Measurements from ENCODE around the gene HDAC1. TPM values are rescaled to one million over a fixed set of nuclear protein-coding genes. Genes with fewer than 3 reads are reported as not detected.
"Not testable (repeated sequence)": the region's sequence is repeated elsewhere in the genome, so short reads cannot be mapped to it uniquely, and the experiment has no call there.

Gene HDAC1
- total RNA-seq, 1 experiment from 2014 or later: 107 TPM

- DNase-seq (ENCODE audit: low read depth): no peak
- in situ Hi-C loops (cut with HindIII; ENCODE audit: low pct_unique_long_range_greater_than_20kb, low sequenced_read_pairs): no loop called here
Observed at GRCh38 chr1:32337855-32338636, 46.2 kb downstream of the HDAC1 start.

GRCh38 chr1:32338637-32339145 lies 46.8 kb downstream of the HDAC1 start:
- in situ Hi-C loops (cut with HindIII; ENCODE audit: low pct_unique_long_range_greater_than_20kb, low sequenced_read_pairs): no loop called here
- no peak for DNase-seq (ENCODE audit: low read depth)

GRCh38 chr1:32339363-32339978 lies 47.6 kb downstream of the HDAC1 start:
- no peak for DNase-seq (ENCODE audit: low read depth)

GRCh38 chr1:32341186-32341757 lies 49.4 kb downstream of the HDAC1 start:
- in situ Hi-C loops (cut with HindIII; ENCODE audit: low pct_unique_long_range_greater_than_20kb, low sequenced_read_pairs): no loop called here
- no peak for DNase-seq (ENCODE audit: low read depth)

More at GRCh38 chr1:32339363-32339978, 47.6 kb downstream of the HDAC1 start:
- in situ Hi-C loops (cut with HindIII; ENCODE audit: low pct_unique_long_range_greater_than_20kb, low sequenced_read_pairs): no loop called here

- in situ Hi-C loops (cut with HindIII; ENCODE audit: low pct_unique_long_range_greater_than_20kb, low sequenced_read_pairs): no loop called here
- DNase-seq (ENCODE audit: low read depth): no peak
Observed at GRCh38 chr1:32341971-32342370, 50.1 kb downstream of the HDAC1 start.

GRCh38 chr1:32342704-32343103 lies 50.8 kb downstream of the HDAC1 start:
- in situ Hi-C loops (cut with HindIII; ENCODE audit: low pct_unique_long_range_greater_than_20kb, low sequenced_read_pairs): no loop called here
- DNase-seq (ENCODE audit: low read depth): no peak

GRCh38 chr1:32345289-32345827 lies 53.5 kb downstream of the HDAC1 start:
- in situ Hi-C loops (cut with HindIII; ENCODE audit: low pct_unique_long_range_greater_than_20kb, low sequenced_read_pairs): no loop called here
- no peak for DNase-seq (ENCODE audit: low read depth)

- in situ Hi-C loops (cut with HindIII; ENCODE audit: low pct_unique_long_range_greater_than_20kb, low sequenced_read_pairs): no loop called here
- no peak for DNase-seq (ENCODE audit: low read depth)
Observed at GRCh38 chr1:32346532-32347157, 54.8 kb downstream of the HDAC1 start.

- in situ Hi-C loops (cut with HindIII; ENCODE audit: low pct_unique_long_range_greater_than_20kb, low sequenced_read_pairs): no loop called here
- DNase-seq (ENCODE audit: low read depth): no peak
Observed at GRCh38 chr1:32349211-32349708, 57.4 kb downstream of the HDAC1 start.

GRCh38 chr1:32350785-32351398 lies 59.0 kb downstream of the HDAC1 start:
- in situ Hi-C loops (cut with HindIII; ENCODE audit: low pct_unique_long_range_greater_than_20kb, low sequenced_read_pairs): no loop called here
- no peak for DNase-seq (ENCODE audit: low read depth)

- in situ Hi-C loops (cut with HindIII; ENCODE audit: low pct_unique_long_range_greater_than_20kb, low sequenced_read_pairs): no loop called here
- DNase-seq (ENCODE audit: low read depth): peak; percentile 79
Observed at GRCh38 chr1:32351399-32352238, 59.7 kb downstream of the HDAC1 start.

- in situ Hi-C loops (cut with HindIII; ENCODE audit: low pct_unique_long_range_greater_than_20kb, low sequenced_read_pairs): no loop called here
- DNase-seq (ENCODE audit: low read depth): no peak
Observed at GRCh38 chr1:32352239-32352745, 60.4 kb downstream of the HDAC1 start.

GRCh38 chr1:32352831-32353383 lies 61.0 kb downstream of the HDAC1 start:
- in situ Hi-C loops (cut with HindIII; ENCODE audit: low pct_unique_long_range_greater_than_20kb, low sequenced_read_pairs): no loop called here
- no peak for DNase-seq (ENCODE audit: low read depth)

GRCh38 chr1:32353431-32353830 lies 61.5 kb downstream of the HDAC1 start:
- no peak for DNase-seq (ENCODE audit: low read depth)
- in situ Hi-C loops (cut with HindIII; ENCODE audit: low pct_unique_long_range_greater_than_20kb, low sequenced_read_pairs): no loop called here

GRCh38 chr1:32353886-32354570 lies 62.1 kb downstream of the HDAC1 start:
- DNase-seq (ENCODE audit: low read depth): no peak
- in situ Hi-C loops (cut with HindIII; ENCODE audit: low pct_unique_long_range_greater_than_20kb, low sequenced_read_pairs): no loop called here

GRCh38 chr1:32355778-32356177 lies 63.9 kb downstream of the HDAC1 start:
- in situ Hi-C loops (cut with HindIII; ENCODE audit: low pct_unique_long_range_greater_than_20kb, low sequenced_read_pairs); DNase-seq (ENCODE audit: low read depth): not testable (repeated sequence)

Measured in Caki2 (cell line).